Tibial nerve (tissue), 4 donors: ENCODE data around the gene NTNG1.

ENCODE experiments used
- EP300 ChIP-seq, 2 donors: sonication (generic); formaldehyde crosslinking; IDR thresholded peaks; one replicate each; pipeline ENCODE4 v1.6.1; 2017; ENCODE audit warnings: antibody characterized with exemption in 2 of 2, mild to moderate bottlenecking in 1 of 2
- POLR2A ChIP-seq, 2 donors: fragments of 450-650 bp; IDR thresholded peaks; one replicate each; pipeline ENCODE4 v1.6.1; 2017; ENCODE audit warnings: antibody characterized with exemption in 2 of 2, mild to moderate bottlenecking in 2 of 2, moderate library complexity in 2 of 2
- TF ChIP-seq, protein P1 (sequence below), 5 experiments: fragments of 200-600 bp in 3 of 5; fragments of 450-650 bp in 2 of 5; sonication (generic) in 3 of 5; IDR thresholded peaks; one replicate each; pipeline ENCODE4 v1.5.1; 2016 to 2019; ENCODE audit warnings: antibody characterized with exemption in 5 of 5, mild to moderate bottlenecking in 3 of 5, moderate library complexity in 2 of 5

DNA sequence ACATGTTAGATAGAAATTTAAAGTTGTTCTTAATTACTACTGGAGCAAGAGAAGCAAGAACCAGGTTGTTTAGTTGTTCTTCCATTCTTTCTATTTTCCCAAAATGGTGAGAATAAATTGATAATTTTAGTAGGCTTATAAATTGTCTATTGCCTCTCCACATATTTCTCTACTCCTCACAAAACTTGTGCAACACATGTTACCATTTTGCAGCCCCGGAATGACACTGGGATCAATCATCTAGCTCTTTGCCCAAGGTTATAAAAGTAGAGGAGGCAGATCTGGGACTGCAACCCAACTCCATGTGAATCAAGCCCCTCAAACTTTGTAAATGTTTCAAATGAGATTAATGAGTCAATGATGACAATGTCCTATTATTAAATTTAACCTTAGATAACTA, 49.4 kb upstream of the NTNG1 start:
- TF ChIP-seq, protein P1, sequence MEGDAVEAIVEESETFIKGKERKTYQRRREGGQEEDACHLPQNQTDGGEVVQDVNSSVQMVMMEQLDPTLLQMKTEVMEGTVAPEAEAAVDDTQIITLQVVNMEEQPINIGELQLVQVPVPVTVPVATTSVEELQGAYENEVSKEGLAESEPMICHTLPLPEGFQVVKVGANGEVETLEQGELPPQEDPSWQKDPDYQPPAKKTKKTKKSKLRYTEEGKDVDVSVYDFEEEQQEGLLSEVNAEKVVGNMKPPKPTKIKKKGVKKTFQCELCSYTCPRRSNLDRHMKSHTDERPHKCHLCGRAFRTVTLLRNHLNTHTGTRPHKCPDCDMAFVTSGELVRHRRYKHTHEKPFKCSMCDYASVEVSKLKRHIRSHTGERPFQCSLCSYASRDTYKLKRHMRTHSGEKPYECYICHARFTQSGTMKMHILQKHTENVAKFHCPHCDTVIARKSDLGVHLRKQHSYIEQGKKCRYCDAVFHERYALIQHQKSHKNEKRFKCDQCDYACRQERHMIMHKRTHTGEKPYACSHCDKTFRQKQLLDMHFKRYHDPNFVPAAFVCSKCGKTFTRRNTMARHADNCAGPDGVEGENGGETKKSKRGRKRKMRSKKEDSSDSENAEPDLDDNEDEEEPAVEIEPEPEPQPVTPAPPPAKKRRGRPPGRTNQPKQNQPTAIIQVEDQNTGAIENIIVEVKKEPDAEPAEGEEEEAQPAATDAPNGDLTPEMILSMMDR (IDR thresholded peaks at IDR 0.05), result no peak
- TF ChIP-seq EP300 (IDR thresholded peaks at IDR 0.05), result no peak
- no peak for TF ChIP-seq POLR2A (IDR thresholded peaks at IDR 0.05)
